GM19099 (cell line): ENCODE data around the gene GRB7.

ENCODE experiments used
- POLR2A ChIP-seq: IDR thresholded peaks from 3 replicates; pipeline ENCODE4 v1.6.1; 2011; ENCODE audit warnings: low read depth; ENCODE audit not compliant: insufficient read length; ENCODE audit errors: extremely low read depth

The GRB7 gene

GRCh38 chr17:39739885-39740356 is 2.2 kb downstream of the GRB7 start:
- no peak for TF ChIP-seq POLR2A

DNA sequence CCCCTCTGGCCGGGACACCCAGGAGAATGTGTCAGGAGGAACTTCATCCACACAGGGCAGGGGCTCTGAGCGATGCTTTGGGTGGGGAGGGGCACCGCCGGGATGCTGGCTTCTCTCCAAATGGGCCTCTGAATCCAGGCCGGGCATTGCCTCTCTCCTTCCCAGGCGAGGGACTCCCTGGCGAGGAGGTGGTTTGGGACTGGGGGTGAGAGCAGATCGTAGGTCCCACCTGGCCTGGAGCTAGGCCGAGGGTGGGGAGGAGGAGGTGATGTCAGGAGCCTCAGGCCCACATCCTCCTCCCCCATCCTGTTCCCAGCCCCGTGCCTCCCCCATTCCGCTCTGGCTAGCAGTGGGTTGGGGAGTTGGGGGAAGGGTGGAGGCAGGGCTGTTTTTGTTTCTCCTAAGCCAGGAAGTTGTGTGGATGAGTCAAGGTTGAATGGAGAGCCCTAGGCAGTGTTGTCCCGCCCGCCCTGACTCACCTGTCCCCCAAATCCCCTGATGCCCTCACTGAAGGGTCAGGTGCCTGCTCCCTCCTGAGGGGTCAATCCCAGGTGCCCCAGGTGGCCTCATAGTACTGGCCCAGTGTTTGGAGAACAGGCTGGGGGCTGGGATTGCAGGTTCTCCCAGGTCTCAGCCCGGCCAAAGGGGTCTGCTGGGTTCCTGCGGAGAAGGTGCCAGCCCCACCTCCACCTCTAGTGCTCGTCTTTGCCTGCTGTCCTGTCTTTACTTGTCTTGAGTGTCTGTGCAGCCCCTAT is 2.8 kb downstream of the GRB7 start:
- TF ChIP-seq POLR2A: no peak

GRCh38 chr17:39742126-39742855 is 4.6 kb downstream of the GRB7 start:
- no peak for TF ChIP-seq POLR2A

- TF ChIP-seq POLR2A: no peak
These were observed 5.2 kb downstream of the GRB7 start for GRCh38 chr17:39742856-39743436.

- TF ChIP-seq POLR2A: no peak
These were observed 6.5 kb downstream of the GRB7 start for GRCh38 chr17:39744075-39744835.

- TF ChIP-seq POLR2A: no peak
These were observed 7.1 kb downstream of the GRB7 start for GRCh38 chr17:39744836-39745215.

GRCh38 chr17:39745335-39746144 is 7.8 kb downstream of the GRB7 start:
- TF ChIP-seq POLR2A: no peak

- no peak for TF ChIP-seq POLR2A
These were observed 8.4 kb downstream of the GRB7 start for GRCh38 chr17:39746145-39746461.

- TF ChIP-seq POLR2A: no peak
These were observed 10.0 kb downstream of the GRB7 start for GRCh38 chr17:39747745-39748144.

DNA sequence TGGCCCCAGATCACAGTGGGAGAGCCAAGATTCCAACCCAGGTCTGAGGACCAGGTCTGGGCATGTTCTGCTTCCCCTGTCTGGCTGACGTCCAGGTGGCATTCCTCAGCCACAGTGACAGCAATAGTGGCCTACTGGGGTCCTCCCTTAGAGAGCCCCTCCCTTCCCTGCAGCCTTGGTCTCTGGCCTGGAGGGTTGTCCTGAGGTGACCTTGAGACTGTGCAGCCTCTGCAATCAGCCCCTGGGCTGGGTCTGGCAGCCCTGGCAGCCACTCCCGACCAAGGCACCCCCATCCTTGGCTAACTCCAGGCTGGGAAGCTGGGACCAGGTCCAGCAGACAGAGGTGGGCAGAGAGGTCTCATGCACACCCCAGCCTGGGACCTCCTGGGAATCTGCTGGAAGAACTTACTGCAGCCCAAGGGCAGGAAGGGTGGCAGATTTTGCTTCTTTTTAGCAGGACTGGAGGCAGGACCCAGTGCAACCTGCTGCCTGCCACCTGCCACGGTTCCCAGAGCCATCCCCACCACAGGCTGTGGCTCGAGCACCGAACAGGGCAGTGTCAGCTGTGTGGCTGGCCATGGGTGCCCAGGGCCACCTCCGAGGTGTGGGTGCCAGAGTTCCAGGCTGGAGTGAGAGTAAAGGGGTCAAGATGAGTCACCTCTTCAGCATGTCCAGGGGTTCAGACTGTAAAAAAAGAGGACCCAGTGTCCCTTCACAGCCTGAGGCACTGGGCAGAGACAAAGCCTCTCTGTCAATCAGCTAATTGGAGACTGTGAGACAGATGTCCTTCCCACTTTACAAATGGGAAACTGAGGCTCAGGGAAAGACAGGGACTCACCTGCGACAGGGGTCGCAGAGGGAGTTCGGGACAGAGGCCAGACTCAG is 12.6 kb downstream of the GRB7 start:
- TF ChIP-seq POLR2A: no peak

DNA sequence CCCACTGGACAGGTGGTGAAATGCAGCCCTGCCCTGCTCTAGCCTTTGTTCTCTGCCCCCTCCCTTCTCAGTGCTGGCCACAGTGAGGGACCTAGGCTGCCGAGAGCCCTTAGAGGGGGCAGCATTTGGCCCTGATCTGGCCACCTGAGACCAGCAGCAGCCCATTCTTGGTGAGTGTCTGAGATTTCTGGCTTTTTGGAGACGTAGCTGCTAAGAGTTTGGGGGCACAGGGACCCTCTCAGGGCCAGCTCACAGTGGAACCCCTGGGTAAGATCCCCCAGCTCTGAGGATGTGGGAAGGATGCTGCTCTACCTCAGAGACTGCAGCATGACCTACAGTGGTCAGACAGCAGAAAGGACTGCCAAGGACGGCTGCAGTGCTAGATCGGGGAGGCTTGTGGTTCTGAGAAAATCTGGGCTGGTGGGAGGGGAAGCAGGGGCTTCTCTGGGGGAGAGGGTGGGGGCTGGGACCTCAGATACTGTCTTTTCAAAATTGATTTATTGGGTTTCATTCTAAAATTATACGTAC is 13.3 kb downstream of the GRB7 start:
- TF ChIP-seq POLR2A: no peak

- TF ChIP-seq POLR2A: no peak
These were observed 13.9 kb downstream of the GRB7 start for GRCh38 chr17:39751637-39752036.

GRCh38 chr17:39752241-39752881 is 14.6 kb downstream of the GRB7 start:
- TF ChIP-seq POLR2A: no peak
